HG03460 (cell line): ENCODE data around the gene SH3RF3.

Experiments used
- ATAC-seq: cut with Tn5 transposase; IDR thresholded peaks from one replicate; pipeline ENCODE4 v1.9.1; 2021; ENCODE audit not compliant: unreplicated experiment

SH3RF3 gene

GRCh38 chr2:109258376-109258775, 129.4 kb downstream of the SH3RF3 start:
- ATAC-seq = no peak

- no peak for ATAC-seq
Observed at GRCh38 chr2:109258905-109259540, 130.0 kb downstream of the SH3RF3 start.

DNA sequence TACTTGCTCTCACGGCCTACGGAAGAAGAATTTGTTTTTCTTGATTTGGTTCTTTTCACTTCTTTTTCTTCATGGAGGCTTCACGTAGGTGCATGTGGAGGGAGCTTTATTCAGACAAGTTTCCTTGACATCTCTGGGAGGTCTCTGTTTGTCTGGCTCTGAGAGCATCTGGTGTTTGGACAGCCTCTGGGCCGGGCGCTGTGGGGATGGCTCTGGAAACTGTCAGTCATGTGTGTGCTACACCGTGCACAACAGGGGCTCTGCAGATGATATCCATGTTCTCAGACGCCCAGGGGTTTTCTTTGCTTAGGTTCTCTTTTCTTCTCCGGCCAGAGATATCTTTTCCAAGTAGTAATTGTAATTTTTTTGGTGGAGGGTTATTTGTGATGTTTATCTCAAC, 130.7 kb downstream of the SH3RF3 start:
- ATAC-seq = no peak

DNA sequence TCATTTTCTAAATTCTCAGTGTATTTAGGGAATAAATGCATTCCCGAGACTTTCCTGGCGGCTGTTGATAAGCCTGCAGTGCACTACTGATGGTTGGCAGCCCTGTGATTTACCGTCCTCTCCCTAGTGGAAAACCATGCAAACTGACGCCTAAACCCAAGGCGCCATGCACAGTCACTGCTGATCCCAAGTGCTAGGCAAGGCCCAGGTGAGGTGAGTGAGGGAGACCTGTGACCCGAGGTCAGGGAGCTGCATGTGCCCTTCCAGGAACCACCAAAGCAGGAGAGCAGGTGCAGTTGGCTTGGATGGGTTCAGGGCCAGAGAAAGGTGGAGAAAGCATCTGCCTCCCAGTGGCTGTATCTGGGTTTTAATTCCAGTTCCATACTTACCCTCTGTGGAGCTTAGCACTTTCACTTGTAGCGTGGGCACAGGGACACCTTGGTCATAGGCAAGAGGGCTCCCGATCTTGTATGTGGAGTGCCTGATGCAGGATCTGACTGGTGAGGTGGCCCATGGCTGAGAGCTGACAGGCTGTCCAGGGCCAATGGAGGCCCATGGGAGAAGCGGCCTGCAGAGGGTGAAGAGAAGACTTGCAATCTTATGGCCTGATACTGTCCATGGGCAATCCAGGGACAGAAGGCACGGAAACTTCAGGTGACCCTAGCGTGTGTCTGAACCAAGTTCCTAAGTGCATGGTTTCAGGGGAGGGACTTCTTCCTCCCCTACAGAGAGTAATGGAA, 131.3 kb downstream of the SH3RF3 start:
- no peak for ATAC-seq

GRCh38 chr2:109260886-109261700, 132.1 kb downstream of the SH3RF3 start:
- ATAC-seq = no peak

GRCh38 chr2:109261906-109262631, 133.1 kb downstream of the SH3RF3 start:
- no peak for ATAC-seq

GRCh38 chr2:109264595-109265328, 135.8 kb downstream of the SH3RF3 start:
- ATAC-seq = no peak

- ATAC-seq = no peak
Observed at GRCh38 chr2:109265369-109265768, 136.4 kb downstream of the SH3RF3 start.

DNA sequence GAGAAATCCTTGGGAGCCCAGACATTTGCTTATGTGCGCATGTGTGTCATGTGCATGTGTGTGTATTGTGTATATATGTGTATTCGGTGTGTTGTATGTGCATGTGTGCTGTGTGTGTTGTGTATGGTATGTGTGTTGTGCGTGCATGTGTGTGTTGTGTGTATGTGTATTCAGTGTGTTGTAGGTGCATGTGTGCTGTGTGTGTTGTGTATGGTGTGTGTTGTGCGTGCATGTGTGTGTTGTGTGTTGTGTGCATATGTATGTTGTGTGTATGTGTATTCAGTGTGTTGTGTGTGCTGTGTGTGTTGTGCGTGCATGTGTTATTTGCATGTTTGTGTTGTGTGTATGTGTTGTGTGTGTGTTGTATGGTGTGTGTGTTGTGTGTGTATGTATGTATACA, 136.9 kb downstream of the SH3RF3 start:
- no peak for ATAC-seq

GRCh38 chr2:109266496-109266895, 137.5 kb downstream of the SH3RF3 start:
- no peak for ATAC-seq

- no peak for ATAC-seq
Observed at GRCh38 chr2:109266998-109267854, 138.2 kb downstream of the SH3RF3 start.

DNA sequence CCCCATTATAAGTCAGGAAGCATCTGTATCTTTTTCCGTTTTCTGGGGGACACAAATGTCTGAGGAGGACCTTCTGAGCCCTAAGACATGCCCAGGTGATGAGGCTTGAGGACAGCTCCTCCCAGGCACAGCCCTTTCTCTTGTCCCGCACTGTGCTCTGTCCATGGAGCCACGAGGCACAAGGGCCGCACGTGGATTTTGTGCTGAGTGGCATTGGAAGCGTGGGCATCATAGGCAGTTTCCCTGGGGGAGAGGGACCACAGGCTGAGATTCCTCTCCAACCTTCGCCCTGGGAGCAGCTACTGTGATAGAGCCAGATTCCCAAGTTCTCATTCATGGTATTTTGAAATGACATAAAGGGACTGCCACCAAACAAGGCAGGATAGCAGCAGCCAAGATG, 139.9 kb downstream of the SH3RF3 start:
- no peak for ATAC-seq

DNA sequence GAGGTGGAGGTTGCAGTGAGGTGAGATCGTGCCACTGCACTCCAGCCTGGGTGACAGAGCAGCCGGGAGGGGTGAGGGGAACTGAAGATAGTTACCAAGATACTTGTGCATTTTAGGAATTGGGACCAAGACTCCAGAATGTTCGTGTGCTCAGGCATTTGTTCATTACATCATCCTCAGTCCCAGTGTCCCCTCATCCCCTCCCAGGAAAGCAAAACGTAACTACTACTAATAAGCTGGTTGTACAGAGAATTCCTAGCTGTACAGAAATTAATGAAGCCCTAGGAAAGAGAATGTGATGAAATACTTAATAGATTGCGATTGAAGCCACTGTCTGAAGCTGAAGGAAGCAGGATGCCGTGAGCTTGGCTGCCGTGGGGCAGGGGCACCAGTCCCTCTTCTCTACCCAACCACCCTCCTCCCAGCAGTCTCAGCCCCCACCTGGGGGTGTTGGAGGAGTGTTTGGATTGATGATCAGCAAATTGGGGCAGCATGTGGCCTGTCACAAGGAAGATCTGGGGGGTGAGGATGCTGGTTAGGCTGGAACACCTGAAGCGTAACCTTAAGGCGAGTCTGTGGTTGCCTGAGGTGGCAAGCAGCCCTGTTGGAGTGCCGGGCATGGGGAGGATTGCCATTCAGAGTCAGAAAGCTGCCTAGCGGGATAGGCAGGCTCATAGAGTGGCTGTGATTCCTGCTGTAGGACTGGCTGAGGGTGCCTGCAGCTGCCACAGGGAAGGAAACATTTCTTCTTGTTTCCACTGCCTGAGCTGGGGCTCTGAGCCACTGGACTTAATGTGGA, 140.9 kb downstream of the SH3RF3 start:
- ATAC-seq = no peak

DNA sequence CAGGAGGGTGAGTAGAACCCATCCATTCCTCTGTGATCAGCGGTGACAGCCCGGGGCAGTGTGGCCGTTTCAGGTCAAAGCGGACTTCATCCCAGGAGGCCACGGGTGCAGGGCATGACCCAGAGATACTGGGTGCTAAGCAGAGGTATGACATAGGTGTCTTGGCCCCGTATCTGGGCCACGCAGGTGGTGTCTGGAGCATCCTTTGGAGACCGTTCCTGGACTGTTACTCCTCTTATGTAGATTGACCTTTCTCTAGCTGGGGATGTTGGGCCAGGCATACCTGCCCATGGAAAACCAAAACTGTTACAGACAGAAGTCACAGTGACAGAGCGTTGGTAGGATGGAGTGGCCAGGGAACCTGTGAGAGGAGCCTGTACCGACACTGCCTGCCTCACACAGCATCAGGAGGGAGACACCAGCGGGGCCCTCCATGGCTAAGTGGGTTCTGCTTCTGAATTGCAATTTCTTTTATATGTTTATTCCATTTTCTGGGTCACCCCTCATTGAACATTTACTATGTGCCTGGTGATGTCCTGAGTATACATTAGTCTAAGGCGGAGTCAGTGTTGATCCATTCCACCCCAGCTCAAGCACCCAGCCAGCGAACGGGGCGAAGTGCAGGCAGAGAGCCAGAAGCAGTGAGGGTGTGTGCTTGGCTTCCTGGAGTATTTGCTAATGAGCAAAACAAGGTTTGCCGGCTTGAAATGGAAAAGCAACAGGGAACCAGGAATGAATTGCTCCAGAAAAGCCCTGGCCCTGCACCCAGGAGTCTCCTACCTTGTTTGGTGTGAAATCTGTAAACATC, 141.7 kb downstream of the SH3RF3 start:
- no peak for ATAC-seq

DNA sequence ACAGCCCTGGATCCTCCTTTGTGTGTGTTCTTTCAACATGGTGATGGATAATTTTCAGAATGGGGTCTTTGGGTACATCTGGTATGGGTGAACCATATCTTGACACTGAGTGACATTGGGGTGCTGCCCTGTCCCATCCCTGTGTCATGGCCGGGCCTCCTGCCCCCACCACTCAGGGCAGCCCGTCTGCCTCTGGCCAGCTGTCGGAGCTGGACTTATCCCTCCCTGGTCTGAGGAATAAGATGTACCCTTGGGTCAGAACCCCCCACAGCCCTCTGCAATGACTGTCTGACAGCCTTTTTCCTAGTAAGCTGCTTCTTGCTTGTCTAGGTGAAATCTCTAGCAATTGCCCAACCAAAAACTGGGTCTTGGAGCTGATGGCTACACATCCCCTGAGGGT, 142.9 kb downstream of the SH3RF3 start:
- no peak for ATAC-seq

- no peak for ATAC-seq
Observed at GRCh38 chr2:109272461-109272860, 143.5 kb downstream of the SH3RF3 start.

GRCh38 chr2:109275120-109276012, 146.4 kb downstream of the SH3RF3 start:
- ATAC-seq = no peak
